OCI-LY1 (cell line): Measurements from ENCODE around the gene CACHD1.

ENCODE experiments used
- CTCF ChIP-seq: fragments of 200-600 bp; sonication (generic), shearing (Covaris generic); IDR thresholded peaks from 2 replicates; pipeline ENCODE4 v1.5.1; 2017; ENCODE audit warnings: mild to moderate bottlenecking, antibody characterized with exemption, low read length, moderate library complexity, mixed read lengths
- EZH2 ChIP-seq: fragments of 200-600 bp; sonication (generic), shearing (Covaris generic); IDR thresholded peaks from 2 replicates; pipeline ENCODE4 v1.8.0; 2017; ENCODE audit warnings: borderline replicate concordance, mixed run types, mild to moderate bottlenecking, antibody characterized with exemption, low read length, moderate library complexity, mixed read lengths

GRCh38 chr1:64505232-64505943, 35.5 kb downstream of the CACHD1 start:
- TF ChIP-seq EZH2, result no peak
- no peak for TF ChIP-seq CTCF
